DOHH2 (cell line): ENCODE data around the gene BTBD17.

Experiments
- H3F3A ChIP-seq: fragments of 200-600 bp; sonication (generic), shearing (Covaris generic); 2 replicates; pipeline ENCODE4 v1.6.0; 2016; ENCODE audit warnings: antibody characterized with exemption, mild to moderate bottlenecking; ENCODE audit not compliant: control insufficient read depth, insufficient read depth
- H3K27ac ChIP-seq: fragments of 200-600 bp; sonication (generic); 2 replicates; pipeline ENCODE4 v1.5.1; 2014; ENCODE audit warnings: low read depth, mild to moderate bottlenecking, low read length, moderate library complexity
- H3K27me3 ChIP-seq: fragments of 200-600 bp; sonication (generic); 2 replicates; pipeline ENCODE4 v1.6.1; 2014; ENCODE audit warnings: mild to moderate bottlenecking, low read length, mixed read lengths; ENCODE audit not compliant: control insufficient read depth
- H3K36me3 ChIP-seq: fragments of 200-600 bp; sonication (generic); 2 replicates; pipeline ENCODE4 v1.6.1; 2014; ENCODE audit warnings: mild to moderate bottlenecking, low read length, moderate library complexity, mixed read lengths; ENCODE audit not compliant: control insufficient read depth
- H3K4me1 ChIP-seq: fragments of 200-600 bp; sonication (generic); 2 replicates; pipeline ENCODE4 v1.6.1; 2014; ENCODE audit warnings: mild to moderate bottlenecking, low read length, mixed read lengths; ENCODE audit not compliant: control insufficient read depth
- H3K4me2 ChIP-seq: fragments of 200-600 bp; sonication (generic); 2 replicates; pipeline ENCODE4 v1.6.0; 2014; ENCODE audit warnings: mild to moderate bottlenecking, low read length, moderate library complexity
- H3K4me3 ChIP-seq: fragments of 200-600 bp; sonication (generic); 2 replicates; pipeline ENCODE4 v1.5.1; 2014; ENCODE audit warnings: mild to moderate bottlenecking, low read length, mixed read lengths
- H3K79me2 ChIP-seq: fragments of 200-600 bp; sonication (generic); 2 replicates; pipeline ENCODE4 v1.6.1; 2014; ENCODE audit warnings: mild to moderate bottlenecking, low read length, mixed read lengths; ENCODE audit not compliant: control insufficient read depth
- H3K9me2 ChIP-seq: fragments of 200-600 bp; sonication (generic); replicated peaks from 2 replicates; pipeline ENCODE4 v1.6.1; 2014; ENCODE audit warnings: mild to moderate bottlenecking, low read length, mixed read lengths; ENCODE audit not compliant: control insufficient read depth
- H3K9me3 ChIP-seq: fragments of 200-600 bp; sonication (generic); 2 replicates; pipeline ENCODE4 v1.6.1; 2014; ENCODE audit warnings: antibody characterized with exemption, low read length, mixed read lengths; ENCODE audit not compliant: control insufficient read depth, insufficient read depth
- H4K20me1 ChIP-seq: fragments of 200-600 bp; sonication (generic); 2 replicates; pipeline ENCODE4 v1.6.0; 2014; ENCODE audit warnings: low read depth, mild to moderate bottlenecking, antibody characterized with exemption, low read length, moderate library complexity; ENCODE audit not compliant: control insufficient read depth, insufficient read depth
- EZH2phosphoT487 ChIP-seq: fragments of 200-600 bp; sonication (generic); IDR thresholded peaks from 2 replicates; pipeline ENCODE4 v1.6.1; 2017; ENCODE audit warnings: borderline replicate concordance, mild to moderate bottlenecking, antibody characterized with exemption, low read length, moderate library complexity, mixed read lengths
- TF ChIP-seq, protein P1 (sequence below): fragments of 200-600 bp; sonication (generic); IDR thresholded peaks from one replicate; pipeline ENCODE4 v1.5.1; 2014; ENCODE audit warnings: antibody characterized with exemption, mild to moderate bottlenecking, low read depth, low read length; ENCODE audit not compliant: poor library complexity, severe bottlenecking

Gene BTBD17

DNA sequence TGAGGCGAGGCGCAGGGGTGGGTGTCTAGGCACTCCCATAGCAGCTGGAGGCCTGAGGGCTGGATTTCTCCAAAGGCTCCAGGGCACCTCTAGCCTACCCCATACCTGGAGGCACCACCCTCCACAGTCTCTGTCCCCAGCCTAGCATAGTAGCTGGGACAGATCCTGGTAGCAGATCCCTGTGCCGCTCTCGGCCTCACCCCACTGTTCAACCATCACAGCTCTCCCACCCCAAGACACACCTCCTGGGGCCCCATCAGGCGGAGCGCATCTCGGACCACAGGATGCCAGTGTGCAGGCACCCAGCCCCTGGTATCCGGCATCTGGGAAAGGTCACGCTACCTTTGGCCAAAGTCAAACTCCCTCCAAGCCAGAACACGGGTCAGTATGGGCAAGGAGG is 7.1 kb downstream of the BTBD17 start:
- H3K27ac ChIP-seq = no peak overlapping the region
- no peaks in the 10 kb centered on the region for H3F3A ChIP-seq
- H3K4me1 ChIP-seq = no peaks in the 10 kb centered on the region
- no peaks in the 10 kb centered on the region for H3K79me2 ChIP-seq
- H3K4me3 ChIP-seq = no peak overlapping the region
- H3K9me2 ChIP-seq = no peaks in the 10 kb centered on the region
- H3K27me3 ChIP-seq = no peaks in the 10 kb centered on the region
- no peaks in the 10 kb centered on the region for H3K9me3 ChIP-seq
- no peaks in the 10 kb centered on the region for H4K20me1 ChIP-seq
- no peaks in the 10 kb centered on the region for H3K36me3 ChIP-seq
- H3K4me2 ChIP-seq = no peak overlapping the region
- TF ChIP-seq, protein P1, sequence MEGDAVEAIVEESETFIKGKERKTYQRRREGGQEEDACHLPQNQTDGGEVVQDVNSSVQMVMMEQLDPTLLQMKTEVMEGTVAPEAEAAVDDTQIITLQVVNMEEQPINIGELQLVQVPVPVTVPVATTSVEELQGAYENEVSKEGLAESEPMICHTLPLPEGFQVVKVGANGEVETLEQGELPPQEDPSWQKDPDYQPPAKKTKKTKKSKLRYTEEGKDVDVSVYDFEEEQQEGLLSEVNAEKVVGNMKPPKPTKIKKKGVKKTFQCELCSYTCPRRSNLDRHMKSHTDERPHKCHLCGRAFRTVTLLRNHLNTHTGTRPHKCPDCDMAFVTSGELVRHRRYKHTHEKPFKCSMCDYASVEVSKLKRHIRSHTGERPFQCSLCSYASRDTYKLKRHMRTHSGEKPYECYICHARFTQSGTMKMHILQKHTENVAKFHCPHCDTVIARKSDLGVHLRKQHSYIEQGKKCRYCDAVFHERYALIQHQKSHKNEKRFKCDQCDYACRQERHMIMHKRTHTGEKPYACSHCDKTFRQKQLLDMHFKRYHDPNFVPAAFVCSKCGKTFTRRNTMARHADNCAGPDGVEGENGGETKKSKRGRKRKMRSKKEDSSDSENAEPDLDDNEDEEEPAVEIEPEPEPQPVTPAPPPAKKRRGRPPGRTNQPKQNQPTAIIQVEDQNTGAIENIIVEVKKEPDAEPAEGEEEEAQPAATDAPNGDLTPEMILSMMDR = no peak
- TF ChIP-seq EZH2phosphoT487 = no peak

DNA sequence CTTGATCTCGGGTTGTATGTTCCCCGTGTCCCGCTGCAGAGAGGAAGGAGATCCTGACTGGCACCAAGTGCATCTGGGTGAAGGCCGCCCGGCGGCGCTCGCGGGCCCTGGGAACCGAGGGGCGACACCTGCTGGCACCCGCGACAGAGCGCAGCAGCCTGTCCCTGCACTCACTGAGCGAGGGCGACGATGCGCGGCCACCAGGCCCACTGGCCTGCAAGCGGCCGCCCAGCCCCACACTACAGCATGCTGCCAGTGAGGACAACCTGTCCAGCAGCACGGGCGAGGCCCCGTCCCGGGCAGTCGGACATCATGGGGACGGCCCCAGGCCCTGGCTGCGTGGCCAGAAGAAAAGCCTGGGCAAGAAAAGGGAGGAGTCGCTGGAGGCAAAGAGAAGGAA is 7.5 kb downstream of the BTBD17 start:
- Histone ChIP-seq H3K27me3 (no peaks in the 10 kb centered on the region), H3K4me3 (no peak overlapping the region), H3K36me3 (no peaks in the 10 kb centered on the region), H4K20me1 (no peaks in the 10 kb centered on the region), H3K79me2 (no peaks in the 10 kb centered on the region), H3K9me3 (no peaks in the 10 kb centered on the region), H3K9me2 (no peaks in the 10 kb centered on the region), H3K27ac (no peak overlapping the region), H3K4me2 (no peak overlapping the region), H3F3A (no peaks in the 10 kb centered on the region), H3K4me1 (no peaks in the 10 kb centered on the region)
- TF ChIP-seq, protein P1 = peak; percentile 99
- no peak for TF ChIP-seq EZH2phosphoT487

DNA sequence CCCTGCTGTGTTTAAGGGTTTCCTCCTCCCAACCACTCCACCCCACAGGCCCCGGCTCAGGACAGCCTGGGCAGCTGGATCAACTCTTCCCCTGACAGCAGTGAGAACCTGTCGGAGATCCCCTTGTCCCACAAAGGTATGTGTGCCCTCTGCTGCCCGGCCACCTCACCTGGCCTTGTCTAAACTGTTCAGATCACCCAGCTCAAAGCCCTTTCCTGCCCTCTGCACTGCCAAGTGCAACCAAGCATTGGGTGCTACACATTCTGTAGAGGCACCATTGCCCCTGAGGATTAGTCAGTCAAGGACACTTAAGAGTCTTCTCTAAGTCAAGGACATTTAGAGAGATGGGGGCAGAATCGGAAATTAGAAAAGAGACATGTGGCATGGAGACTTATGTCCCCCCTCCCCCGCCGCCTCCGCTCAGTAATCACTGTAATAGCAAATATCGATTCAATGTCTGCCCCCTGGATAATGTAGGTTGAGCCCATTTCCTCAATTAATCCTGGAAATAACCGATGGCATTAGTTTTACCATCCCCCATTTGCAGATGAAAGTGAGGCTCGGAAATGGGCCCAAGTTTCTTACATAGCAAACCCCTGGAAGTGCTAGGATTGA is 8.1 kb downstream of the BTBD17 start:
- no peaks in the 10 kb centered on the region for H4K20me1 ChIP-seq
- no peaks in the 10 kb centered on the region for H3K27me3 ChIP-seq
- H3K4me3 ChIP-seq = no peak overlapping the region
- H3K4me2 ChIP-seq = no peak overlapping the region
- H3K9me2 ChIP-seq = no peaks in the 10 kb centered on the region
- no peaks in the 10 kb centered on the region for H3F3A ChIP-seq
- no peaks in the 10 kb centered on the region for H3K79me2 ChIP-seq
- H3K27ac ChIP-seq = no peak overlapping the region
- no peak for TF ChIP-seq EZH2phosphoT487
- no peaks in the 10 kb centered on the region for H3K4me1 ChIP-seq
- H3K9me3 ChIP-seq = no peaks in the 10 kb centered on the region
- H3K36me3 ChIP-seq = no peaks in the 10 kb centered on the region

DNA sequence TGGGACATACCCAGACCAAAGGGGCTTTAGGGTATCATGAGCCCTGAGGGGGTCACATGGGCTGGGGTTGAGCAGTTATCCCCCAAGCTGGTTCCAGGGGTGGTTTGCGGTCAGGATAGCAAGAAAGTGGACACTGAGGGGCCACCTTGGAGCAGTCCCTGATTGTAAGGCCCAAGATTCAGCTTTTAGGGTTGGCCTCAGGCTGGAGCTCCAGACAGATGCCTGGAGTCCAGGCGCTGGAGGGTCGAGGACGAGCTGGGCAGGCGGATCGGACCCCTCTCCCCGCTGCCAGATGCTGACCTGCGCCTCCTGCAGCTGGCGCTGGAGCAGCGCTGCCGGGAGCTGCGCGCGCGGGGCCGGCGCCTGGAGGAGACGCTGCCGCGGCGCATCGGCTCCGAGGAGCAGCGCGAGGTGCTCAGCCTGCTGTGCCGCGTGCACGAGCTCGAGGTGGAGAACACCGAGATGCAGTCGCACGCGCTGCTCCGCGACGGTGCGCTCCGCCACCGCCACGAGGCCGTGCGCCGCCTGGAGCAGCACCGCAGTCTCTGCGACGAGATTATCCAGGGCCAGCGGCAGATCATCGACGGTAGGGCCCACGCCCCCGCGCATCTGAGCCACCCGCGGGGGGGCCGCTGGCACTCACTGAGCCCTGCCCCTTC is 10.0 kb downstream of the BTBD17 start:
- Histone ChIP-seq H3K4me1 (no peaks in the 10 kb centered on the region), H3F3A (no peaks in the 10 kb centered on the region), H3K79me2 (no peaks in the 10 kb centered on the region), H3K27ac (no peak overlapping the region), H4K20me1 (no peaks in the 10 kb centered on the region), H3K27me3 (no peaks in the 10 kb centered on the region), H3K9me3 (no peaks in the 10 kb centered on the region), H3K9me2 (no peaks in the 10 kb centered on the region), H3K4me2 (no peak overlapping the region), H3K36me3 (no peaks in the 10 kb centered on the region), H3K4me3 (no peak overlapping the region)
- TF ChIP-seq EZH2phosphoT487 = no peak
- TF ChIP-seq, protein P1 = no peak
